ENCODE results near the gene FAM53C.
"Not testable (repeated sequence)": the region's sequence is repeated elsewhere in the genome, so short reads cannot be mapped to it uniquely, and the experiment has no call there.

Gene FAM53C

DNA sequence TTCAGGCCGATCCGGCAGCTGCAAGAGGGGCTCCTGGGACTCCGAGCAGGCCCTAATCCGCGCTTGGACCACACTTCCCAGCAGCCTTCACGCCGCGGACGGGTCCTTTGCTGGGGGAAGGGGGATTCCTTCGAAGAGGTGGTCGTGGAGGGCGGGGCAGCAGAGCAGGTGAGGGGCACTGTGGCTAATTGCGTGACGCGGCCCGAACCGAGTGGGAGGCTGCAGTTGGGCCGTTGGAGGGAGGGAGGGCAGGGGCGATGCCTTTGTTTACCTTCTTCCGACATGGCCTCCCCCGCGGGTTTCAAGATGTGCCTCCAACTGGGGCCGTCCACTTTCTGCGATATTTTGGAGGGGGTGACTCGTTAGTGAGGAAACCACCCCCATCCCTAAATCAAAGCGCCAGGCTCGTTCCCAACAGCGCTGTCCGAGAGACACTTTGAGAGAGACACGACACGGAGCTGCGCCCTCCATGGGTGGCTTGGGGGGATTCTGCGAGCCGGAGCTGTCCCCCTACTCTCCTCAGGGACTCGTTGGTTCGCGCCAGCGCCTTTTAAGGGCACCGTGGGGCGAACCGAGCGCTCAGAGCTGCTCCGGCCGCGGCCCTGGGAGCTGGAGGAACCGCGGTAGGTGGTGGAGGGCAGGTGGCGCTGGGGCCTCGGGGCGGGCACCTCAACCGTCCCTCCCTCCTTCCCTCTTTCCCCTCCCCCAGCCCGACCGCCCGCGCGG is at the start of gene FAM53C:
FAM53C (plus strand) TSS at position 582 of the 726 bp plus-strand sequence. CDS start 3,070 bp downstream, outside the sequence.
- peak; percentile 93 for DNase-seq

DNA sequence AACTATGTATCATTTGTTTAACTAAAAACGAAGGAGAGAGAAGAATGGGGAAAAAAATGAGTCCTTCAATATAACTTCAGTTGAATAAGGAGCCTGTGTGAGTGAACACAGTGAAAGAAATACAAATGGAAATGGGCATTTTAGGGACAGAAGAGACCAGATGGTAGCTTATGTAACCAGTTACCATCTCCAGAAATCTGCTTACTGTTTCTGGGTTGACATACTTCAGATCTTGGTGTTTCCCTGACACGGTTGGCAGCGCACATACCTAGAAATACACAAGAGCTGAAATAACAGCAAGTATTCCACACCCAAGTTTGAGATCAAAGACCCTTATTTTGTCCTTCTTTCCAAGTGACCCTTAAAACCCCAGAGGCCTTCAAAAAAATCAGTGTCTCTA is 48.8 kb upstream of the FAM53C start:
- DNase-seq = no peak

DNA sequence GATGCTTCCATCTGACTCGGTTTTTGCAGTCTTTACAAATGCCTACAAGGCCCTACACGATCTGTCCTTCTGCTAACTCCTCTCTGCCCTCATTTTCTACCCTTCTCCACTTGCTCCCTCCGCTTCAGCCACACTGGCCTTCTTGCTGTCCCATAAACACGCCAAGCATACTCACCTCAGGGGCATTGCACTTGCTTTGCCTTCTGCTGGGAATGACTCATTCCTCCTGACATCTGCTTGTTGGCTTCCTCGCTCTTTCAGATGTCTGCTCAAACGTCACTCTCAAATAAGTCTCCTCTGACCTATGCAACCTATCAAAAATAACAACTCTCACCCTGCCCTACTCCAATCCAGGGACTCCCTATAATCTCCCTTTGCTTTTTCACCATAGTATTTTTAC is 34.7 kb upstream of the FAM53C start:
- peak; percentile 56 for DNase-seq

DNA sequence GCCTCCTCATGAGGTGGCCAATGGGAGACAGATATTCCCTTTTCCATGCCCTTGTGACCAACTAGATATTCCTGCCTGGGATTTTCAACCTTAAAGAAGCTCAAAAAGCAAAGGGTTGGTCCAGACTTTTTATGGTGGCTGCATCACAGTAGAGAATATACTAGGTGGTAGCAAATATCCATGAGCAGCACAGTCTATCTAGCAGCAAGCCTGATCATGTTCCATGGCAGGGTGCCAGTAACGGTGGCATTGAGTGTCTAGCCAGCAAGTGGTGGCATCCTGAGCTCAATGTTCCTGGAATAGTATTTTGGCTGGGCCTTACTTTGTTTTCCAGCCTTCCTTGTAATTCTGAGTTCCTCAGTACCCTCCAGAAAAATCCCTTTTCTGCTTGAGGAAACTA is 32.3 kb upstream of the FAM53C start:
- DNase-seq = no peak

DNA sequence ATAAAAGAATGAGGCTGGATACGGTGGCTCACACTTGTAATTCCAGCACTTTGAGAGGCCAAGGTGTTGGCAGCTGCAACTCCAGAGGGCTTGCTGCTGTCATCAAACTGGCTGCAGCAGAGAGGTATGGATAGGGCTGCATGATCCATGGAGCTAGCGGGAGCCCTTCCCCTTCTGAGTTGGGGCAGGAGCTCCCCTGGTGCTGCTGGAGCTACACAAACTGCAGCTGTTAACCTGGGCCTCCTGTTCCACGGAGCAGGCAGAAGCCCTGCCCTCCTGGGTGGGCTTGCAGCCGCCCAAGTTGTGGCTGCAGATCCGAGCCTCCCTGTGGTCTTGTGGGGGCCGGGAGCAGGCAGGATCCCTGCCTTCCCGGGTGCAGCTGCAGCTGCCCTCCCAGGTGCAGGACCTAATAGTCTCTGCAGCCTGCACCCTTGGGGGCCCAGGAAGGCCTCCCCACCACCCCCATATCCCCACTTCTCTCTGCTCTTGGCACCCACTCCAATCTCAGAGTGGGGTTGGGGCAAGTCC is 22.3 kb upstream of the FAM53C start:
- no peak for DNase-seq

DNA sequence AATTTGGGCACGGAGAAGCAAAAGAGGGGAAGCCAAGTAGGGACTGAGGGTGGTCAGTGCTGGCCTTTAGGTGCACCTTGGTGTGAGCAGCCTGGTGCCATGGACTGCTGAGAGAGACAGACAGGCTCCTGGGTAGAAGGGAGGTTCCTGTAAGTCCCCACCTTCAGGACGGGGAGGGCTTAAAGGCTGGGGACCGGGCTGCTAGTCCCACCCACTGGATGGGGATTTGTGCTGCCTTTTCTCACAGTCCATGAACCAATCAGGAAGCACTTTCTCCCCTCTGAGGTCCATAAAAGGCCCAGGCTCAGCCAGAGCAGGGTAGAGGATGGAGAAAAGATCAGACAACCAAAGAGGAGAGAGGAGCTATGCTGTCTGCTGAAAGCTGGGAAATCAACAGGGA is 21.7 kb upstream of the FAM53C start:
- no peak for DNase-seq

DNA sequence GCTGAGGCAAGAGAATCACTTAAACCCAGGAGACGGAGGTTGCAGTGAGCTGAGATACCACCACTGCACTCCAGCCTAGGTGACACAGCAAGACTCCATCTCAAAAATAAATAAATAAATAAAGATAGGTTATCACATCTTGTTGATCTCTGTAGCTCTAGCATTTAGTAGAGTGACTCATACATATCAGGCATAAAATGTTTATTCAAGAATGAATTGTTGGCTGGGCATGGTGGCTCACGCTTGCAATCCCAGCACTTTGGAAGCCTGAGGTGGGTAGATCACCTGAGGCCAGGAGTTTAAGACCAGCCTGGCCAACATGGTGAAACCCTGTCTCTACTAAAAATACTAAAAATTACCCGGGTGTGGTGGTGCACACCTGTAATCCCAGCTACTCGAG is 19.9 kb upstream of the FAM53C start:
- DNase-seq = not testable (repeated sequence)

DNA sequence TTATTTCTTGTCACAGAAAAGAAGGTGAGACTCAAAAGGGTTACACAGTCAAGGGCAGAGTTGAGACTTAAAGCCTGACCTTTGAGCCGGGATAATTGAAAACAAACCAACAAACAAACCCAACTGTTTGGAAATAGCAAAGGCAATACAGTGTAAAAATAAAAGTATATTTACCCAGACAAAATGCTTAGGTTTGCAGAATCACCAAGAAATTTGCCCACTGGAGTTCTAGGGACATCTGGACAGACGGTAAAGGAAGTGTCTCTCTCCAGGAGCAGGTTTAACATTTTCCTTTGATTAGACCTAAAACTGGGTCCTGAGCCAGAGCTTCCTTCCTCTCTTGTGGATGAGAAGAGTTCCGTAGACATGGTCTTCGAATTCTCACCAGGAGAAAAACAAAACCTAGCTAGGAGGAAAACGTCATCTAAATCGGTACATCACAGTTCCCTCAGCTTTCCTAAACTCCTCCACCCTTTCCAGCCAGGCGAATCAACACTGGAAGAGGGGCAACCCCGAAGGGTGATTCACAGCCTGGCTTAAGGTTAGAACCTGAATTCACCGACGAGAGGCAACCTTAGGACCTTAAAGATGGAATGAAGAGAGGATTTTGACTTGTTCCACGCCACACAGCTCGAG is 7.1 kb upstream of the FAM53C start:
- DNase-seq = peak; percentile 34

DNA sequence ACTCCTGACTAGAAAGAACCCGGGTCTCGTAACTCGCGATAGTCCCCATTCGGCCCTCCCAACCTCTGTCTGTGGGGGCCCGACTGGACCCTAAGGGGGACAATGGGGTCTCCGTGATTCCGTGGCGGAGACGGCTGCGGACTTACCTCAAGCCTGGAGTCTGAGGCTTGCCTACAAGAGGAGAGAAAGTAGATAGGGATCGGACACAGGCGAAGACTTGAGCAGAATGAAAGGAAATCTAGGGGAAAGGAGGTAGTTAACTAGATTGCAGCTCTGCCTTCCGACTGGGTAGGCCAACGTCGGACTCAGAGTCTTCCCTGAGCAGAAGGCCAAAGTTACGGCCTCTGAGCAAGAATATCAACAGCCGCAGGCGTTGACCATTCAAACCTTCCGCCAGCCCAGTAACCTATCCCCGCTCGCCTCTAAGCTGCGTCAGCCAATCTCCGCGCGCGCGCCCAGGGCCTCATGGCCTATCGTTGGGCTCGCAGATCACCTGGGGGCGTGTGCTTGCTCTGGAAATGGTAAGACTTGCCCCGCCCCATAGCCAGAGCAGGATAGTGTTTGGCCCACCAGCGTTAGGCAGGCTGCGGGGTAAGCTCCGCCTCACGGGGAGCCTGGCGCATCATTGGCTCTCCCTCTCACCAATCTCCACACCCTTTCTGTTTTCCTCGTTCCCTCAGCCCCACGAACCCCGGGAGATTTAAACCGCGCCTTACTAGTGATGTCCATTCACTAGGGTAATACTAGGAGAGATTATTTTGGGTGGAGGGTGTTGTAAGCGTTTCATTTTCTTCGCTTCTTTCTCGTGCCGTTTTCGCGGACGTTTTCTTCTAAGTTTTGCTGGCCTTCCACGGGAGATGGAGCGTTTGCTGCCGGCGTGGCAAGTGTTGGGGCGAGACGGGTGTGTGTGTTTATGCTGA is 6.4 kb upstream of the FAM53C start, which contains the start of gene CDC25C:
CDC25C (minus strand) TSS at position 356 of the 920 bp plus-strand sequence. CDS start 624 bp downstream, outside the sequence.
- DNase-seq = peak; percentile 100

DNA sequence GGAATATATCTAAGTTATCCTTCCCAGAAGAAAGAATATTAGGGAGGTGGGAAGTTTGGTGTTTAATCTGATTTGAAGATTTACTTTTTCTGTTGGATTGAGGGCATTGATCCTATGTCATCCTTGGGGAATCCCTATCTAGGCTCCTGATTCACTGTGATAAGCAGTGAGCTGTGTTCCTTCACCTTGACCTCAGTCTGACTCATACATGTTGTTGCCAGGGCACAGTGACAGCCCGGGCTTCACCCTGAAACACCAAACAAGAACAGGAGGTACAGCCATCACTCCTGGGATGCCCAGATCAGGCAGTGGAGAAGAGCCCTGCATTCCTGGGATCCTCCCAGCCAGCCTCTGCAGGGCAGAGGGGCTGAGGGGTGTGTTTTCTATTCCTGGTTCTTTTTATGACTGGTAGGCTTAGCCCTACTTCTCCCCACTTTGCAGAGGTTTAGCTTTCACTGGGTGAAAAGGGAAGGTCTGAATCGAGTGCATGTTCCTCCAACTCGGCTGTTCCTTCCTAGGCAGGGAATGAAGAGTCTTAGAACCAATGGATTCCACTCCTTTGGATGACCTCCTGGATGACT is 3.1 kb upstream of the FAM53C start:
- peak; percentile 38 for DNase-seq

DNA sequence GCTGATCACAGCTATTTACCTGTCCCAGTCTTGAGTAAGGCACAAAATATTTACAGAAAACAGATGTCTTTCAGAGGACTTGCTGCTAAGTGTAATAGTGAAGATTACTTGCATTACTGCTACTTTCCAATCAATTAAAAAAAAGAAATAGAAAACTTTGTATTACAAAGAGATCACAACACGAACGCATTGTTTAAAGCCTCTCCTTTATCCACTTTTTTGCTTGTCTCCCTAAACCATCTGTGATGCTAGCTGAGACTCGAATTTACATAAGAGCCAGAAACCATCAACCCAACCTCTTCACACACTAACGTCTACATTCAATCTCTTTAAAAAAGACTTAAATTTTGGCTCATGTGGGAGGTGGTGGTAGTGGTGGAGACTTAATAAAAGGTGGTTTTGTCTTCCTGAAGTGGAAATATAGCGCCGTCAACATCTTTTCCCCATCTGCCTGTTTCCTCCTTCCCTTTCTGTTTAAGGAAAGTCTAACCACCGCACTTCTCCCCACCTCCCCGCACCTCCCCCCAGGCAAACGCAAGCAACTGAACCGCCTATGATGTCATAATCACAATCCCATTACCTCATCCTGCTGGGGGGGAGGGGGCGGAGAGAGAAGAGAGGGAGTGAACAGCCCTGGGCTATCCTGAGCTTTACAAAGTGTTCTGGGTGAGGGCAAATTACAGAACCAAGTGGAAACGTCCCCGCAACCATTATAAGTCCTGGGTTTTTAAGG is 948 bp upstream of the FAM53C start:
- DNase-seq = peak; percentile 83

DNA sequence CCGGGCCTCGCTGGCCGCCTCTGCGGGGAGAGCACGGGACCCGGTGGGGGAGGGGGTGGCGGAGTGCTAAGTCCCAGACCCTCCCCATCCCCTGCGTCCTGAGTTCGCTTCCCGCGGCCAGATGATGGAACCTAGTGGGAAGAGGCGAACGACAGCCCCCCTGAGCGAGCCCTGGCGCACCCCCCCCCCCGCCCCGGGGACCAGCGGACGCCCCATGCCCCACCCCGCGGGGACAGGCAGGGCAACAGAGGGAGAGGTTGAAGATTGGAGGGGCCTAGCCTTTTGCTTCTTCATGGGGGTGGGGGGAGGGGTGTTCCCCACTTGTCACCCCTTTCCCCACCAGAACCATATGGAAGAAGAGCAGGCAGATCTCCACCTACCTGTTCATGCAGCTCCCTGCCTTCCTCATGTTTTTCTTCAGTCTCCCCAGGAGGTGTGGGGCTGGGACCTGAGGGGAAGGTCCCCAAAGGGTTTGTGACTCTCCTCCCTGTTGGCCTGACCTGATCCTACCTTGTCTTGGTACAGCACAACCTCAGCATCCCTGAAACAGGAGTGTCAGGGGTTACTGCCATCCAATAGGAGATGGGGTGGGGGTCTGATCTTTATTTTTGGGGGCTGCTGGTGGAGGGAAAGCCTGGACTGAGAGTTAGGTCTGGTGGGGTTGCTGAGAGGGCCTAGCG is 485 bp downstream of the FAM53C start:
- no peak for DNase-seq

DNA sequence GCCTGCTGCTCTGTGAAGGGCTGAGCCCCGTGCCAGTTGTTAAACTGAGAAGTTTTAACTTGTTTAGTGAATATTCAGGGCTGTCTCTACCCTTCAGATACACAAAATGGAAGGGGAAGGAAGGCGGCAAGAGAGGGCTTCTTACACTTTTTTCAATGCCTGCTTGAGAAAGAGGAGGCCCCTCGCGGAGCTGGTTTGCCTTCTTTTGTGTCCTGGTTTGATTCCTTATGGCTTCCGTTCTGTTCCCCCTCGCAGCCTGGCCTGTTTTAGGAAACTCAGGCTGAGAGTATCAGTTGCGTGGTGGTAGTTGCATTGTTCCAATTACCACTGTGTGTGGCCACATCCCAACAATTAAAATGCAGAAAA is 1.0 kb downstream of the FAM53C start:
- no peak for DNase-seq

DNA sequence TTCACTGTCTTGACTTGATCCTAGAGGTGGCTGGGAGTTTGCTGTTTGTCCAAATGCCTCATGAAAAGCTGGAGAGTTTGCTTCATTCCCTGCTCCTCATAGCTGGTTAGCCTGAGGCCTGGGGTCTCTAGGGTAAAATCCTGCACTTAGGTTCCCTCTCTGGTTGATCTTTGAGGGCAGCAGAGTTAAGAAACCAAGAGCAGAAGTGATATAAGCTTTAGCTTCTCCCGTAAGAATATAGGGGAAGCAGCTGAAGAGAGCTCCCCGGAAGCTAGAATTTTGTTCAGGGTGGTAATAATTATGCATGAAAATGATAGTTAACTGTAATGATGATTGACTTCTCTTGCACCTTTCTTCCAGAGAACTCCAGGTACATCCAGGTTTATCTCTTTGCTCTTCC is 1.4 kb downstream of the FAM53C start:
- DNase-seq = no peak

DNA sequence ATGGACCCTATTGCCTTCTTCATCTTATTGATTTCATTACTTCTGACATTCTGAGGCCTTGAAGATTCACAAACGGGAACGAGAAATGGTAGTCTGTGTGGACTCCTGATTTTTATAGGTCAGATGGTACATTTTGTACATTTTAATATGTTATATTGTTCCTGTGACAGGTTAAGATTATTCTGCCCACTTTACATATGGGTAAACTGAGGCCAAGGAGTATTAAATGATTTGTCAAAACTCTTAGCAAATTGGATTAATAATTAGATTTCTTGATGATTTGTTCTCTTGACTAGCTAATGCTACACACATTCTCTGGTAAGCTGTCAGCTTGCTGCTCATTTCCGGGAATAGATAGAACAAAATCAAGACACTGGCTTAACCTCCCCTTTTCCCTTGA is 1.9 kb downstream of the FAM53C start:
- no peak for DNase-seq

DNA sequence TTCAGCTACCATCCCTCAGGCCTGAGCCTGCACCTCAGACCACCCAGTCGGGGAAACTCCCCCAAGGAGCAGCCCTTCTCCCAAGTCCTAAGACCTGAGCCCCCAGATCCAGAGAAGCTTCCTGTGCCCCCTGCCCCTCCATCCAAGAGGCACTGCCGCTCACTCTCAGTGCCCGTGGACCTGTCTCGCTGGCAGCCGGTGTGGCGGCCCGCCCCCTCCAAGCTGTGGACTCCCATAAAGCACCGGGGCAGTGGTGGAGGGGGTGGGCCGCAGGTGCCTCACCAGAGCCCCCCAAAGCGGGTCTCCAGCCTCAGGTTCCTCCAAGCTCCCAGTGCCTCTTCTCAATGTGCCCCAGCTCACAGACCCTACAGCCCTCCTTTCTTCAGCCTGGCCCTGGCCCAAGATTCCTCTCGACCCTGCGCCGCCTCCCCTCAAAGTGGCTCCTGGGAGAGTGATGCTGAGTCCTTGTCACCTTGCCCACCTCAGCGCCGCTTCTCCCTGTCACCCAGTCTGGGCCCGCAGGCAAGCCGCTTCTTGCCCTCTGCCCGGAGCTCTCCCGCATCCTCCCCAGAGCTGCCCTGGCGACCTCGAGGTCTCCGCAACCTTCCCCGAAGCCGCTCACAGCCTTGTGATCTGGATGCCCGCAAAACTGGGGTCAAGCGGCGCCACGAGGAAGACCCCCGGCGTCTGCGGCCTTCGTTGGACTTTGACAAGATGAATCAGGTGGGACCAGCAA is 7.0 kb downstream of the FAM53C start:
- no peak for DNase-seq

DNA sequence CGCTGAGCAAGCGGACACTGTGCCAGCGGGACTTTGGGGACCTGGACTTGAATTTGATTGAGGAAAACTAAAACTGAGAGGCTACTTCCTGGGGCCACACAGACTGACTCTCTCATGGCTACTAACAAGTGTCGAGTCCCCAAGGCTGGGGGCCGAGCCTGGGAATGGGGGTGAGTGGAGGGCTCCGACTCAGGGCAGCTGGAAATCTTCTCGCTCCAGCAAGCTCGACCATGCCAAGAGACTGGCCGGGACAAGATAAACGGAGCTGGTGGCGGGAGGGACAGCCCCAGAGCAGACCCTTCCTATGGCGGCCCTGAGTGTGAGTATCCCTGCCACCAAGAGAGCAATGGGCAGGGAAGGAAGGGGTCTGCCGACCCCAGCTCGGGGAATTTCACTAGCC is 8.8 kb downstream of the FAM53C start:
- no peak for DNase-seq

DNA sequence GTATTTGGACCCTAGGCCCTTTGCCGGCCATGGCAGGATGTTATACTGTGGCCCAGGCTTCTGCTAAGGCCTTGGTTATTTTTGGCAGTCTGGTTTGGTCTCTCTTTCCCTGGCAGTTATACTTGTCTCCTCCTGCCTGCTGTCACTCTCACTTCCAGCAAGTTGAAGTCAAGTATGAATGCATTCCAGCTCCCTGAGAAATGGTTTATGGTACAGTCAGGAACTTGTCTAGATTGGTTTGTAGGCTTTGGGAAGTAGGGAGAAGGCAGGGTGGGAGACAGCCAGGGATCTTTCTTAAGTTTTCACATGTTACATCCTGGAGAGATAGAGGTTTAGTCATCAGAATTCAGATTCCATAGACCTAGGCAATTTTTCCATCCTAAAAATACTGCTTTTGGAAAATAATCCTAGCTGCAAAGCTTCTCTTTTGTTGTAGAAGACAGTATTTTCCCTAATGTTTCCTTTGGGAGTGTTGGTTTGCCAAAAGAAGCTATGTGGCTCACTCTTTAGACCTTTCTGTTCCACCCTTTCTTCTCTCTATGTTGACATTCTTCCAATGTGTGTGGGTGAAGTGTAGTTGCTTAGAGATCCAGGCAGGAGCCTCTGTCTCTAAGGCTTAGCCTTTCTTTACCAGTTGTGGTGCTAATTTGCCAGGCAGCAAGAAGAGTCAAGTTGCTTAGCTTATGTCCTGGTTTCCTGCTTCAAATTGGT is 11.9 kb downstream of the FAM53C start:
- DNase-seq = no peak

DNA sequence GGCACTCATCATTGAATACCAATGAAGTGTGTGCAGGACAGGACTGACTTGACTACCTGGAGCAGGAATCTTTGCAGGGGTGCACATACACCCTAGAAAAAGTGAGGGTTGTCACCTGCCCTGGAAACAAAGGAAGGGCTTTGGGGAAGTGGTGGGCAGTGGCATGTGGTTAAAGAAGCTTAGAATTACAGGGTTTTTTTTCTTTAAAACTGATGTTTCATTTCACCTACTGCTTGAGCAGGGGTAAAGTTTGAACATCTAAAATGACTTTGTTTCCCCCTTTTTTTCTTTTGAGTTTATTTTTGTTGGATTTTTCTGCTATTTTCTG is 12.5 kb downstream of the FAM53C start:
- no peak for DNase-seq

DNA sequence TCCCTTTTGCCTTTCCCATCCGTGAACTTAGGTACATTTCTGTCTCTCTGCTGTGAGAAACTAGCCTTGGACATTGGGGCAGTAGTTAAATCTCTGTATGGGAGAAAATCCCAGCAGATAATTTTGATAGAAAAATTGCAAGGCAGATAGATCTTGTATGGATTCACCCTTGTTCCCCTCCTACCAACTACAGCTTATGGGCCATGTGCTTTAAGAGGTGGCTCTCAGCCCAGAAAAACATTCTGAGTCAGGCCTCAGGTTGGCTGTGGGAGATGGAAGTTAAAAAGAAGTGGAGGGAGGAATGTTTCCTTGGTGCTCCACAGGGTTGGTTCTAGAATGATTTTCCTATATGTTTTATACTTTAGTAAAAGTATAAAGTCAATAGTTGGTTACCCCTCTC is 13.0 kb downstream of the FAM53C start:
- DNase-seq = peak; percentile 78

Data from EL (cell line).